ENCODE data around the gene PTCHD4. TPM values are rescaled to one million over a fixed set of nuclear protein-coding genes. Genes with fewer than 3 reads are reported as not detected.

PTCHD4 gene
- total RNA-seq, 4 donors from 2014 or later: 0.29 to 3.3 (median 1.7) TPM

DNA sequence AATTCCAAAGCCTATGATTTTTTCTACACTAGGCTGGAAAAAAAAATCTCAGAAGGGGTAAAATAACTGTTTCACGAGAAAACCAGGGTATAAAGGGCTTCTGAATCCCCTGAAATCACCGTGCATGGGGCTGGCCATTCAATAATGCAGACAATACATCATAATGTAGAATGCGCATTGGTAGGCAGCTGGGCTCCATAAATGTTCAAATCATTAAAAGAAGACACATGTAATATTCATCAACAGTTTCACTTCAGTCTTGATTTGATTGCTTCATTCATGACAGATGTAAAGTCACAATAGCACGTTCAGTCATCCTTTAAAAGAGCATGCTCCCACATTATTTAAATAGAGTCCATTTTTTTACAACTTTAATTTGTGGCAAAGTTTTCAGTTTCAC lies 20.5 kb downstream of the PTCHD4 start:
- H3K4me1 ChIP-seq: no peaks in the 10 kb centered on the region
- no peak overlapping the region for H3K4me3 ChIP-seq
- no peaks in the 10 kb centered on the region for H3K27me3 ChIP-seq
- no peak overlapping the region for H3K27ac ChIP-seq
- H3K36me3 ChIP-seq: no peaks in the 10 kb centered on the region
- DNase-seq: no peak
- intact Hi-C loops (cut with DNase I; ENCODE audit: low total_unique reads): no loop called here
- H3K9me3 ChIP-seq: no peaks in the 10 kb centered on the region
- TF ChIP-seq, protein P1, sequence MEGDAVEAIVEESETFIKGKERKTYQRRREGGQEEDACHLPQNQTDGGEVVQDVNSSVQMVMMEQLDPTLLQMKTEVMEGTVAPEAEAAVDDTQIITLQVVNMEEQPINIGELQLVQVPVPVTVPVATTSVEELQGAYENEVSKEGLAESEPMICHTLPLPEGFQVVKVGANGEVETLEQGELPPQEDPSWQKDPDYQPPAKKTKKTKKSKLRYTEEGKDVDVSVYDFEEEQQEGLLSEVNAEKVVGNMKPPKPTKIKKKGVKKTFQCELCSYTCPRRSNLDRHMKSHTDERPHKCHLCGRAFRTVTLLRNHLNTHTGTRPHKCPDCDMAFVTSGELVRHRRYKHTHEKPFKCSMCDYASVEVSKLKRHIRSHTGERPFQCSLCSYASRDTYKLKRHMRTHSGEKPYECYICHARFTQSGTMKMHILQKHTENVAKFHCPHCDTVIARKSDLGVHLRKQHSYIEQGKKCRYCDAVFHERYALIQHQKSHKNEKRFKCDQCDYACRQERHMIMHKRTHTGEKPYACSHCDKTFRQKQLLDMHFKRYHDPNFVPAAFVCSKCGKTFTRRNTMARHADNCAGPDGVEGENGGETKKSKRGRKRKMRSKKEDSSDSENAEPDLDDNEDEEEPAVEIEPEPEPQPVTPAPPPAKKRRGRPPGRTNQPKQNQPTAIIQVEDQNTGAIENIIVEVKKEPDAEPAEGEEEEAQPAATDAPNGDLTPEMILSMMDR (IDR thresholded peaks at IDR 0.05): no peak
- no peak for TF ChIP-seq POLR2A (IDR thresholded peaks at IDR 0.05)

DNA sequence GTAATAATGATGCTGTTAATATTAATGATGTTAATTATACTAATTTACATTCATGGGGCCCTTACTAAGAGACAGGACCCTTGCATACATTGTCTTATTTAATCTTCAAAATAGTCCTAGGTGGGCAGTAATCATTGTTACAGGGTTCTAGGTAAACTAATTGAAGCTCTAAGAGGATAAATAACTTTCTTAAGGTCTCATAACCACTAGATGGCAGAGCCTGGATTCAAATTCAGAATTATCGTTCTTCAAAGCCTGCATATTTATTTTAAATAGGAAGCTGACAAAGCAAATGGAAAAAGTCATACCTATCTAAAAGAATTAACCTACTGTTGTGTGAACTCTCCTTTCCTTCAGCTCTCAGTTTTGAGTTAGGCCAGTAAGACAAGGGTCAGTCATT lies 23.5 kb downstream of the PTCHD4 start:
- Histone ChIP-seq H3K9me3 (no peaks in the 10 kb centered on the region), H3K4me3 (no peak overlapping the region), H3K36me3 (no peaks in the 10 kb centered on the region), H3K4me1 (no peaks in the 10 kb centered on the region), H3K27me3 (no peaks in the 10 kb centered on the region), H3K27ac (no peak overlapping the region)
- TF ChIP-seq, protein P1 (IDR thresholded peaks at IDR 0.05): no peak
- no peak for TF ChIP-seq POLR2A (IDR thresholded peaks at IDR 0.05)
- intact Hi-C loops (cut with DNase I; ENCODE audit: low total_unique reads): no loop called here
- DNase-seq: no peak

DNA sequence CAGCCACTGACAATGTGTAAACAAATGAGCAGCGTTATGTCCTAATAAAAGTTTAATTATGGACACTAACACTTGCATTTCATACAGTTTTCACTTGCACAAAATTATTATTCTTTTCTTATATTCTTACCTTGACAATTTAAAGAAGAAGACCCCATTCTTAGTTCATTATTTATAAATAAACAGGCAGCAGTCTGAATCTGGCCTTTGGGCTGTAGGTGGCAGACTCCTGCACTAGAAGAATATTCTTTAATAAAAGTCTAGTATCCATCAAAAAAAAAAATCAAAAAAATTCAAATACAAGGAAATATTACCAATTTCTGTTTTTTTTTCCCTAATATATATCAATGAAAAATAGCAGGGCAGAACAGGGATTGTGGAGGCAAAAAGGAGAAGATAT lies 24.8 kb downstream of the PTCHD4 start:
- intact Hi-C loops (cut with DNase I; ENCODE audit: low total_unique reads): no loop called here
- Histone ChIP-seq H3K4me1 (no peaks in the 10 kb centered on the region), H3K4me3 (no peak overlapping the region), H3K9me3 (no peaks in the 10 kb centered on the region), H3K27ac (no peak overlapping the region), H3K27me3 (no peaks in the 10 kb centered on the region), H3K36me3 (no peaks in the 10 kb centered on the region)
- no peak for DNase-seq
- TF ChIP-seq, protein P1 (IDR thresholded peaks at IDR 0.05): no peak
- TF ChIP-seq POLR2A (IDR thresholded peaks at IDR 0.05): no peak

DNA sequence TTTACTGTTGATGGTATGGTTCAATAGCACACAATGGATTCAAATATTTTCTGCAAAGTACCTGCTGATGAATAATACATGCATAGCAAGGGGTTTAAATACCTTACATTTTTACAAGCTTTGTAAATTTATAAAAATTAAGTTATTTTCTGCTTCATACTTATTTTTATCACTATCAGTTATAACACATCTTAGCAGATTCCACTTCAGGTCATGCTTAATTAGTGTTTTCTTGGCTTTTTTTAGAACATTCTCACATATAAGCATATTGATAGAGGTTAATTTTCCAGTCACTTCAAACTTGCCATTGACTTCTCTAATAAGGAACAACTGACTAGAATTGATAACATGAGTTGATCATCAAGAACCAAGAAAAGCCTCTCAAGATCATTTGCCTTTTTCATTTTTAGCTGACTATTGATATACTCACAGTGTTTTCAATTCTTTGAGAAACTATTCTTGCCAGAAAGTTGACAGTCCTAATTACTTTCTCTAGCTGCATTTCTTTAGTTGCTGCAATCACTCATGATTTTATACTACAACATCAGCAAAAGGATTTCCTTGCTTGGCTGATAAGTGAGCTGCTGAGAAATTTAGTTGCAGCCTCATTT lies 25.8 kb downstream of the PTCHD4 start:
- Histone ChIP-seq H3K27me3 (no peaks in the 10 kb centered on the region), H3K27ac (no peak overlapping the region), H3K9me3 (no peaks in the 10 kb centered on the region), H3K4me3 (no peak overlapping the region), H3K36me3 (no peaks in the 10 kb centered on the region), H3K4me1 (no peaks in the 10 kb centered on the region)
- no peak for DNase-seq
- intact Hi-C loops (cut with DNase I; ENCODE audit: low total_unique reads): no loop called here
- no peak for TF ChIP-seq POLR2A (IDR thresholded peaks at IDR 0.05)
- TF ChIP-seq, protein P1 (IDR thresholded peaks at IDR 0.05): no peak

DNA sequence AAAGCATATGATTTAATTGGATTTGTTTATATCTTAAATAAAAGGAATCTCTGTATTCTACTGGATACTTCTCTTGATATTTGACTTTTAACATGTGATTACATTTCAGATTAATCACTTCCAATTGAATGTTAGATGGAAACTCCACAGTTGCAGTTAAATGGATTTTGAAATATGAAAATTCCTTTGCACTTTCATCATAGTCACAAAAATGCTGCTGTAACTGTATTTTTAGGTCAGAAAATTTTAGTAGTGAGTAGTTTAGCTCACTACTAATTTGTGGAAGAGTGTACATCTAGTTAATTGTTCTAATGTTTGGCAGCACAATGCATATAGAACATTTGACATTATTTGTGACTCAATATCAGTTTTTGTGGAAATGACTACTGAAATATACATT lies 26.8 kb downstream of the PTCHD4 start:
- intact Hi-C loops (cut with DNase I; ENCODE audit: low total_unique reads): no loop called here
- H3K4me3 ChIP-seq: no peak overlapping the region
- TF ChIP-seq, protein P1 (IDR thresholded peaks at IDR 0.05): no peak
- no peak for TF ChIP-seq POLR2A (IDR thresholded peaks at IDR 0.05)
- H3K36me3 ChIP-seq: no peaks in the 10 kb centered on the region
- H3K27ac ChIP-seq: no peak overlapping the region
- DNase-seq: no peak
- H3K9me3 ChIP-seq: no peaks in the 10 kb centered on the region
- H3K4me1 ChIP-seq: no peaks in the 10 kb centered on the region
- H3K27me3 ChIP-seq: no peaks in the 10 kb centered on the region

All from uterus (tissue), 4 donors.